Stimulated activated CD8-positive, alpha-beta memory T cell treated with anti-CD3 and anti-CD28 coated beads, Interleukin-12 subunit alpha, Interleukin-12 subunit beta, amount 100 ng/mL, for 1 hour (primary cell): ENCODE data around the gene AFAP1L1.

Source experiments
- DNase-seq: peaks from one replicate; pipeline ENCODE4 v3.0.0-alpha.2; 2020; ENCODE audit warnings: low read depth

AFAP1L1 gene

DNA sequence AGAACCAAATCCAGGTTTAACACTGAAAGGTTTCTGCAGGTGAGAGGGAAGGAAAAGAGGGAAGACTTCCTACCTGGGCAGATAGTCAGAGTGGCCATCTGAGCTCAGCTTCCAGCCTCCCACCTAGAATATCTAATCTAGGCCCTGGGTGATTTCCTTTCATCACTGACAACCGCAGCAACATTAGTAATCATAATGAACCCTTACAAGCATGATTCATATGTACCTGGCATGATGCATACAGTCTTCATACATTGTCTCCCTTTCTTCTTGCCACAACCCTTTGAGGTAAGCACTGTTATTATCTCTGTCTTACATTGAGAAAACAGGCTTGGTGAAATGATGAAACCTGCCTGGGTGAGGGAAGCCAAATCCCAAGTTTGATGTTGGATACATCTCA lies 13.5 kb downstream of the AFAP1L1 start:
- no peak for DNase-seq

DNA sequence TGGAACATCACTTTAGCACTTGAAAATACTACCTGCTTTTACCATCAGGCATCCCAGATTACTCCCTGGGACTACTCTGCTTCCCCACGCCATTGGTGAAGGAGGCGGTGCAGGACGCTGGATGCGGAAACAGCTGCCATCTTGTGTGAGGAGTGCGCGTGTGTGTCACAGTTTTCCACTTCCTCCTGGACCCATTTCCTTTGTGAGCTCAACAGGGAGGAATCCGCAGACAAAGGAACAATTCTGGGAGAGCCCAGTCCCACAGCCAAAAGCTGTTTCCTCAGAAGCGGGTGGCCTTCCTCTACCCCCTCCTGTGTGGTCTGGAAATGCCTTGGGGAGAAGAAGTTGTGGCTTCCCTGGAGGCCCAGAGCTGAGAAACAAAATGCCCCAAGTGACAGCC lies 16.8 kb downstream of the AFAP1L1 start:
- DNase-seq, result no peak

GRCh38 chr5:149289301-149289700 lies 17.6 kb downstream of the AFAP1L1 start:
- no peak for DNase-seq

DNA sequence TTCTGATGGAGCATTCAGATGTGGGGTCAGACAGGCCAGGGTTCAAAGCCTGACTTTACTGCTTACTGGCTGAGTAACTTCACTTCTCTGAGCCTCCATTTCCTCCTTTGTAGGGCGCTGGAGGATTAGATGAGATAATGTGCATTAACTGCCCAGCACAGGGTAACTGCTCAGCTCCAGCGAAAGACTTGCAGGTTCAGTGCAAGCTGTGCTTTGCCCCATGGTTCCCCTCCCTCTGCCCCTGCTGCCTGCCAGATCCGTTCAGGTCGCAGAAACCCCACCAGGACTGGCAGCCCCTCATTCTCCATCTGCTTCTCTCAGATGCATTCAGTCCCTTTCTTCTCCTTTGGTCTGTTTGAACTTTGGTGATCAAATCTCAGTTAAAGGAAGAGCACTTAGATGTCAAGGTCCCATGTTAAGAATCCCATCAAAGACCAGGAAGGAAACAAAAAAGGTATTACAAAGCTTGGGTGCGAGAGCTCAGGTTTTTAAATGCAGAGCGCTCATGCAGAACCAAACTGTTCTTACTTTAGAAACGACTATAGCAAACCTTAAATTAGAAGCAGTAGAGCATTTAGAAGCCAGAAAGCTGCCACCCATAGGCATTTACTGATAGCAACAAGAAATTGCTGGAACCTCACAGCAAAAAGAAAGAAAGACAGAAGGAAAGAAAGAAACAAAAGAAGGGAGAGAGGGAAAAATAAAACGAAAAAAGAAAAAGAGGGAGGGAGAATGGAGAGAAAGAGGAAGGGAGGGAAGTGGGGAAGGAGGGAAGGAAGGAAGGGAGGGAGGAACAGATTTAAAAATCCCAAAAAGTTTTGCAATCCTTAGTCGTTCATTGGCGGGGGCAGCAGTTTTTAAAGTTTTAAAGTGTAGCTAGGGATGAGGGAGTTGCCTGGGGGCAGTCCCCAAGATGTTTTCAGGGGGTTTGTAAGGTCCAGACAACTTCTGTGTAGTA lies 23.5 kb downstream of the AFAP1L1 start:
- DNase-seq, result no peak

- no peak for DNase-seq
Measured at GRCh38 chr5:149297340-149298025, 25.8 kb downstream of the AFAP1L1 start.

- no peak for DNase-seq
Measured at GRCh38 chr5:149298163-149298562, 26.5 kb downstream of the AFAP1L1 start.

GRCh38 chr5:149298842-149299404 lies 27.3 kb downstream of the AFAP1L1 start:
- DNase-seq, result no peak

- DNase-seq, result no peak
Measured at GRCh38 chr5:149299451-149300054, 27.9 kb downstream of the AFAP1L1 start.

- no peak for DNase-seq
Measured at GRCh38 chr5:149300441-149300840, 28.8 kb downstream of the AFAP1L1 start.

DNA sequence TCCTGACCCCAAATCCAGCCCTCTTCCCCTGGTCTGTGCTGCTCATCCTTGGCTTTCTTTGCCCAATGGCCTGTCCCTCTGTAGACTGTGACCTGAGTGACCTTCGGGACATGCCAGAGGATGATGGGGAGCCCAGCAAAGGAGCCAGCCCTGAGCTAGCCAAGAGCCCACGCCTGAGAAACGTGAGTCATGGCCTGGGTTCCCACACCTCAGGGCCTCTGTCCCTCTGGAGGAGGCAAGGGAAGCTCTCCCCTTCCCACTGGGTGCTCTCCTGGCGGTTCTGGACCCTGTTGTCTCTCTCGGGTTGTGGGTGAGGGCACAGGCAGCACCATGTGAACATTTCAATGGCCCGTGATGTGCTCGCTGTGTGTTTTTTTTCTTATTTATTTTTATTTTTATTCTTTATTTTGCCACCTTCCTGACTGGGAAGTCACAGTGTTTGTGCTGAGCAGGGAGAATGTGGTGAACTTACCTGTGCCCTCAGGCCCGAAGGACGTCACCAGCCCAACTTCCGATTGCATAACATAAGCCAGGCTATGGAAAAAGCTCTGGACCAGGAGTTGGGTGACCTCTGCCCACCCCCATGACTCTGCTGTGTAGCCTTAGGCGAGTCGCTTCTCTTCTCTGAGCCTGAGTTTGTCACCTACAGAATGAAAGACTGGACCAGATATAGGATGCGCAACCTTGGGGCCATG lies 29.5 kb downstream of the AFAP1L1 start:
- DNase-seq, result no peak

GRCh38 chr5:149301744-149302380 lies 30.2 kb downstream of the AFAP1L1 start:
- DNase-seq, result no peak

DNA sequence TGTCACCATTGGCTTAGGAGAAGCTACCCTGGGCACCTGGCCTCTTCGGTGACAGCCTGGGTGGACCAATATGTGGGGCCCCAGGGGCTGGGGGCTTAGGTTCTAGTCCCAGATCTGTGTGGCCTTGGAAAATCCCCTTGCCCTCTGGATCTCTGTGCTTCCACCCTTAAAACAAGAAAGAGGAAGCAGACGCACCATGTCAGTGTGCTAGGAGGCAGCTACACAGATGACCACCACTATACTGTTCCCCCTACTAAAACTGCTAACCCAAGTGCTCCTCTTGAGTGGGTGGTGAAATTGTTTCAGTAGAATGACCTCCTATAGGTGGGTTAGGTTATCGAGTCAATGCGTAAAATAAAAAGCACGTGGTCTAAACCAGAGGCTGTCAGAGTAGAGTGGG lies 31.0 kb downstream of the AFAP1L1 start:
- no peak for DNase-seq

DNA sequence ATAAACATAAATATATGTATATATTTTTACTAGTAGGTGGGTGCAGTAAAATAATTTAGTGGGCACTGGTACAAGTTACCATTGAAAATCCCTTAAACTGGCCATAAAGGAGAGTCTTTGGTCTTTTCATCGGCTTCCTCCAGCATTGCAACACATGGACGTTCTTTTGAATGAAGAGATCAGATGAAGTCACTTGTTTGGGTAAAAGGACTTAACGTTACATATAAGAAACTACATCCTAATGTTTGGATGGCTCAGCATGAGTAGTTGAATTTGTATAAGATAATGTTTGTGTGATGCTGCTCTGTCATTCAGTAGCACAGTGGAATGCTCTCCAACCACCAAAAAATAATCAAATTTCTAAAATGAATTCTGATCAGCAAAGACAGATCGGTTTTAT lies 31.6 kb downstream of the AFAP1L1 start:
- no peak for DNase-seq

- no peak for DNase-seq
Measured at GRCh38 chr5:149304195-149305078, 32.8 kb downstream of the AFAP1L1 start.

DNA sequence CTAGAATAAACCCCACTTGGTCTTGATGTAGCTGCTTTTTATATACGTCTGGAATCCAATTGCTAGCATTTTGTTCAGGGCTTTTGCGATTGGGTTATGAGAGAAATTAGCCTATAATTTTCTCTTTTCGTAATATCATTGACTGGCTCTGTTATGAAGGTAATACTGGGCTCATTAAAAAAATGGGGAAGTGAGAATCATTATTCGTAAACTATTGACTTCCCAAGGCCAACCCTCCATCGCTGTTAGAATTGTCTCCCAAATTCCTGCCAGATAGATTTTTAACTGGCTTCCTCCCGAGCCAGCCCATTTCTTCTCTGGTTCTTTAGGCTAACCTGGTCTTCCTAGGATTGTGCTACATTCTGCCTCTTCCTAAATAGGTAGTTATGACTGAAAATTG lies 37.7 kb downstream of the AFAP1L1 start:
- no peak for DNase-seq

GRCh38 chr5:149310488-149310887 lies 38.8 kb downstream of the AFAP1L1 start:
- no peak for DNase-seq

- no peak for DNase-seq
Measured at GRCh38 chr5:149310947-149311658, 39.4 kb downstream of the AFAP1L1 start.

DNA sequence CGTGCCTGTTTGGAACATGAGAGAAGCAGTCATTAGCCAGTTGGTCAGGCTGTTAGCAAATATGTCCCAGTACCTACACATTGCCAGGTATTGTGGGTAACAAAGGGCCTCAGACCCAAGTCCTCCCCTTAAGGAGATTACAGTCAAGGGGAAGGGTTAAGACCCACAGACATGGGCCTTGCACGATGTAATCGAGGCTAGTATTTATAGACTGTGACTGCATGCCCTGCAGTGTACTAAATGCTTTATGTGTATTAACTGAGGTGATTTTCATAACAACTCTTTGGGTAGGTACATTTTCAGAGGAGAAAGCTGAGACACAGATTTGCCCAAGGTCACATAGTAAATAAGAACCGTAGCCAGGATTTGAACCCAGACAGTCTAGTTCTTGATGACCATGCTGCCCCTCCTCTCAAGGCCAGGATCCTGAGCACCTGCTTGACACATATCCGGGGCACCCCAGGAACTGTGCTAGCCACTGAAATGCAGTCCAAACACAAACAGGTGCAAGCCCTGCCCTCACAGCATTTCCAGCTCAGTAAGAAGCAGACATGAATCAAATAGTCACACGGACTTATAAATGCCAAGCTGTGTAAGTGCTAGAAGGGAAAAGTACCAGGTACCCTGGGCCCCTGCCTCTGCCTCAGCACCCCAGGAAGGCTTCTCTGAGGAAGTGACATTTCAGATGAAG lies 41.6 kb downstream of the AFAP1L1 start:
- DNase-seq, result no peak

DNA sequence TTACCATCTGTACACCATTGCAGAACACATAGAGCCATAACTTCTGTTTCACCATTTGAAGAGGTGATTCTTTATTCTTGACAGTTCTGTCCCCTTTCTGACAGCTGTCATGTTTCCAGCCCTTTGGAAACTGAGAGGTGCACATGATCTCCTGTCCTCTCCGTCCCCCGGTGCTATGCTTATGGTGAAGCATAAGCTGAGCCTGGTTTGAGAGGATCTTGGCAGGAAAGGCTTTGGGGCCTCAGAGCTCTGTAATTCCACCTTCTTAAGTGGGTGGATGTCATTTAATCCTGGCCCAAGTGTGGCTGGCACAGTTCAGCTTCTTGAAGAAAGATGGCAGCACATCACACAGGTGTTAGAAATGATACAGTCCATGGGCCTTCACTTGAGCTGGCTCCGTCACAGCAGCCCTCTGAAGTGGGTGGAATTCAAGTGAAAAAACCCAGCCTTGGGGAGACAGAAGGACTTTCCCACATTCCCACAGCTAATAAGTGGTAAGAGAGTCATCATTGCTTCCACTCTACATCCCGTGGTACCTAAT lies 43.0 kb downstream of the AFAP1L1 start:
- DNase-seq, result no peak
